Measurements from ENCODE around the gene ZNF793.

- TF ChIP-seq CTCF (IDR thresholded peaks at IDR 0.05; ENCODE audit: borderline replicate concordance, extremely low read depth, low read length, poor library complexity, severe bottlenecking) (no peak), EZH2 (IDR thresholded peaks at IDR 0.05; ENCODE audit: borderline replicate concordance, low read depth, low read length, severe bottlenecking) (no peak)
These were observed 5.1 kb downstream of the ZNF793 start for GRCh38 chr19:37511821-37512220.
